ENCODE measurements around the gene ANAPC4.
"Not testable (repeated sequence)": the region's sequence is repeated elsewhere in the genome, so short reads cannot be mapped to it uniquely, and the experiment has no call there.

ANAPC4 gene, protein sequence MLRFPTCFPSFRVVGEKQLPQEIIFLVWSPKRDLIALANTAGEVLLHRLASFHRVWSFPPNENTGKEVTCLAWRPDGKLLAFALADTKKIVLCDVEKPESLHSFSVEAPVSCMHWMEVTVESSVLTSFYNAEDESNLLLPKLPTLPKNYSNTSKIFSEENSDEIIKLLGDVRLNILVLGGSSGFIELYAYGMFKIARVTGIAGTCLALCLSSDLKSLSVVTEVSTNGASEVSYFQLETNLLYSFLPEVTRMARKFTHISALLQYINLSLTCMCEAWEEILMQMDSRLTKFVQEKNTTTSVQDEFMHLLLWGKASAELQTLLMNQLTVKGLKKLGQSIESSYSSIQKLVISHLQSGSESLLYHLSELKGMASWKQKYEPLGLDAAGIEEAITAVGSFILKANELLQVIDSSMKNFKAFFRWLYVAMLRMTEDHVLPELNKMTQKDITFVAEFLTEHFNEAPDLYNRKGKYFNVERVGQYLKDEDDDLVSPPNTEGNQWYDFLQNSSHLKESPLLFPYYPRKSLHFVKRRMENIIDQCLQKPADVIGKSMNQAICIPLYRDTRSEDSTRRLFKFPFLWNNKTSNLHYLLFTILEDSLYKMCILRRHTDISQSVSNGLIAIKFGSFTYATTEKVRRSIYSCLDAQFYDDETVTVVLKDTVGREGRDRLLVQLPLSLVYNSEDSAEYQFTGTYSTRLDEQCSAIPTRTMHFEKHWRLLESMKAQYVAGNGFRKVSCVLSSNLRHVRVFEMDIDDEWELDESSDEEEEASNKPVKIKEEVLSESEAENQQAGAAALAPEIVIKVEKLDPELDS

DNA sequence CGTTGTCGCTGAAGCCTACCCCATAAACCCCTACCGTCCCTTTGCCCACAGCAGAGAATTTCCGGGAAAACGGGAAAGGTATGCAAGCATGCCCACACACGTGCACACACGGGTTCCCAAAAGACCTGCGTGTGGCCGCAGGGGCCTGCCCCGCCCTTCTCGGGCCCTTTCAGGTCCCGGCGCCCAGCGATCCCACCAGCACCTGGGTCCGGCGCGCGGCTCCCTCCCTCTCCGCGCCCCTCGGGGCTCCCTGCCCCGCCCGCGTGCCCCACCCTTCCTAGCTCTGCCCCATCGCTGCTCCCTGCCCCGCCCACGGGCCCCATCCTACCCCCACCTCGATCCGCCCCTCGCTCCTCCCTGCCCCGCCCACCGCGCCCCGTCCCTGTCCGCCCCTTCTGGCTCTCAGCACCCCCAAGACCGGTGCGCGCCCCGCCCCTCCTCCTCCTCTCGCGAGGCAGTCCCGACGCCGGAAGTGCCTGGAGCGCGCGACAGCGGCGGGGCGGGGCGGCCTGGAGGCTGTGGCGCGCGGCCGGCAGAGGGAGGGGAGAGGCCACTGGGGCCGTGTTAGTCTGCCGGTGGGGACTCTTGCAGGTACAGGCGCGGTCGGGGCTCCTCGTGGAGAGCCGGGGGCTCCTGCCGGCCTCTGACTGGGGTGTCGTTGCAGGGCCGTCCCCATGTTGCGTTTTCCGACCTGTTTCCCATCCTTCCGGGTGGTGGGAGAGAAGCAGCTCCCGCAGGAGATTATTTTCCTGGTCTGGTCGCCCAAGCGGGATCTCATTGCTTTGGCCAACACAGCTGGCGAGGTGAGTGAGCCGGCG is at the start of gene ANAPC4:
TSS of gene ANAPC4 (plus strand) at position 510 of the 818 bp plus-strand sequence. CDS start at position 675, 165 bp downstream.
- no peak within 1 kb of the TSS for H3K4me3 Mint-ChIP-seq
- DNase-seq (peak; percentile 93), ATAC-seq (replicated peaks) (peak; percentile 97 to 99)
- no peaks in the 10 kb centered on the region for H3K27me3 Mint-ChIP-seq
- H3K4me1 Mint-ChIP-seq: peaks cover 0 to 5% of the 10 kb centered on the region in 2 donors
- H3K36me3 Mint-ChIP-seq: peaks cover 10 to 18% of the 10 kb centered on the region in 2 donors
- peaks cover 0 to 2% of the 10 kb centered on the region in 2 donors for H3K9me3 Mint-ChIP-seq
- H3K27ac Mint-ChIP-seq: peak within 1 kb of the TSS; percentile 94

DNA sequence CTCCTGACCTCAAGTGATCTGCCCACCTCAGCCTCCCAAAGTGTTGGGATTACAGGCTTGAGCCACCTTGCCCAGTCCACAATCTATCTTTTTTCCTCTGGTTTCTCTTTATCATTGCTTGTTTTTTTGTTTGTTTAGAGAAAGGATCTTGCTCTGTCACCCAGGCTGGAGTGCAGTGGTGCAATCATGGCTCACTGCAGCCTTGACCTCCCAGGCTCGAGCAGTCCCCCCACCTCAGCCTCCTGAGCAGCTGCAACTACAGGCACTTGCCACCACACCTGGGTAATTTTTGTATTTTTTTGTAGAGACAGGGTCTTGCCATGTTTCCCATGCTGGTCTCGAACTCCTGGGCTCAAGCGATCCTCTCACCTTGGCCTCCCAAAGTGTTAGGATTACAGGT is 48.6 kb upstream of the ANAPC4 start:
- ATAC-seq (replicated peaks); DNase-seq; H3K4me3 Mint-ChIP-seq; H3K9me3 Mint-ChIP-seq; H3K27ac Mint-ChIP-seq; H3K27me3 Mint-ChIP-seq: not testable (repeated sequence)
- Mint-ChIP-seq H3K4me1 (peaks cover 10 to 22% of the 10 kb centered on the region in 2 donors), H3K36me3 (peaks cover 8 to 36% of the 10 kb centered on the region in 2 donors)

DNA sequence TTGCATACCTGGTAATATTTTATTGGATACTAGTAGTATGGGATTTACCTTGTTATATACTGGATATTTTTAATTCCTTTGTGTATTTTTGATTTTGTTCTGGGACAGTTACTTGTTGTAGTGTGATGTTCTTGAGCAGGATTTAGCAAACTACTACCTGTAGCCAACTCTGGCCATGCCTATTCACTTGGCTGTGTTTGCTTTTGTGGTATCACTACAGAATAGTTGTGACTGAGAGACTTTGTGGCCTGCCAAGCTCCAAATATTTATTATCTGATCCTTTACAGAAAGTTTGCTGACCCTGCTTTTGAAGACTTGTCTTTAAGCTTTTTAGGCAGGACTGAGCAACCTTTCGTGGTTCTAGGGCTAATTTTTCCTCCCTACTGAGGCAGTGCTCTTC is 46.7 kb upstream of the ANAPC4 start:
- Mint-ChIP-seq H3K4me1 (peaks cover 10 to 22% of the 10 kb centered on the region in 2 donors), H3K27me3 (no peaks in the 10 kb centered on the region), H3K27ac (no peak overlapping the region), H3K4me3 (no peak overlapping the region), H3K9me3 (no peaks in the 10 kb centered on the region), H3K36me3 (peaks cover 10 to 36% of the 10 kb centered on the region in 2 donors)
- ATAC-seq (replicated peaks): no peak
- DNase-seq: no peak

DNA sequence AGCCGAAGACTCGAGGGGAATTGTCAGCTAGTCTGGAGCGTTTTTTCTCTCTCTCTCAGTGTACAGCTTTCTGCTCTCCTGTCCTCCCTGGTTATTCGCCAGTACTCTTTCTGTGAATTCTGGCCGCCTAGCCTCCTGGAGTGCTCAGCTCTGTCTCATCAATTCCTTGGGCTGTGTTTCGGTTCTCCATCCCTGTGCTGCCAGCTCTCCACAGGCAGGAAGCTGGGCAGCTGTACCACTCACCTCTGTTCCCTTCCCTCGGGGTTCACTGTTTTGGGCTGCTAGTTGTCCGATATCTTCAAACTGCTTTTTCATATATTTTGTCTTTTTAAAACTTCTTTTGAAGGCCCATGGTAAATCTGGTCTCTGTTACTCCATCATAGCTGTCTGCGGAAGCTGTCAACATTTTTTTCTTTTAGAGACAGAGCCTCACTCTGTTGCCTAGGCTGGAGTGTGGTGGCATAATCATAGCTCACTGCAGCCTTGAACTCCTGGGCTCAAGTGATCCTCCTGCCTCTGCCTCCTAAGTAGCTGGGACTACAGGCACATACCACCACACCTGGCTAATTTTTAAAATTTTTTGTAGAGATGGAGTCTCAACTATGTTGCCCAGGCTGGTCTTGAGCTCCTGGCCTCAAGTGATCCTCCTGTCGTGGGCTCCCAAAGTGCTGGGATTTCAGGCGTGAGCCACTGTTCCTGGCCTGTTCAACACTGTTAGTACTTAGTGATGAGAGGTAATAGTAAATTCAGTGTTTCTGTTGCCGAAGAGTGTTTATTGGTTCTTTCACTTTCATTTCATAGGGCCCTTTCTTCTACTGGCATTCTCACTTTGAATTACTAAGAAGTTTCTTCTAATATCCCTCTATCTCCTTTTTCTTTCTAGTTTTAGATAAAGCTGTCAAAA is 45.9 kb upstream of the ANAPC4 start:
- Mint-ChIP-seq H3K36me3 (peaks cover 7 to 31% of the 10 kb centered on the region in 2 donors), H3K27ac (peak overlapping the region; percentile 88), H3K9me3 (no peaks in the 10 kb centered on the region), H3K27me3 (no peaks in the 10 kb centered on the region), H3K4me3 (peak overlapping the region; percentile 67 to 77), H3K4me1 (peaks cover 10 to 19% of the 10 kb centered on the region in 2 donors)
- DNase-seq (no peak), ATAC-seq (replicated peaks) (peak; percentile 33 to 45)

DNA sequence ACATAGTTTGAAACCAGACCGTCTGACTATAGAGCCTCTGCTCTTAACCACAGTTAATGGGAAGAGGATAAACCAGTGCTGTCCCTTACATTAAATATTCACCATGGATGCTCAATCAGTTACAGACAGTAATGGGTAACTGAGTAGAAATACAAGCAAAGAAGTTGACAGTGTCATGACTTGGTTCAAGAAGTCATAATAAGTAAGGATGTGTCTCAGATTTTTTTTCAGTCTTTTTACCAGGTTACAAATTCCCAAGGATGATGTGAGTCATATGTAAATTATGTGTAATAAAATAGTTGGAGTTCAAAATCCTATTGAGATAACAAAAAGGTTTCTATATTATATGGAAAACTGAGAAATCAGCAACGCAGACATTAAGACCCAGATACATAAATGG is 33.4 kb upstream of the ANAPC4 start:
- ATAC-seq (replicated peaks) (no peak), DNase-seq (no peak)

DNA sequence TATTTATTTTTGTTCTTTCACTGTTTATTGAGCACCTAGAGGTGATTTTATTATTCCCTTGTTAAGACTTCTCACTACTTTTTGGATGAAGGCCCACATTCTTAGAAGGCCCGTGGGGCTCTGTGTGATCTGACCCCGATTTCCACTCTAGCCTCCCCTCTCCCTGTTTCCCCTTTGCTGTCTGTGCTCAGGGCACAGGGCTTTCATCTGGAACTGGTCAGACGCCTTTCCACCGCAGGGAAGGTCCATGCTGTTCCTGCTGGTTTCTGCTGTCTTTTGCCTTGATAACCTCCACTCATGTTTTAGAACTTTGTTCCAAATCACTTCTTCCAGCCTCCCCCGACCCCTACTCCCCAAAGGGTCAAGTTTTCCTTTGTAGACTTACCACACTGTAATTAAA is 31.3 kb upstream of the ANAPC4 start:
- H3K27ac Mint-ChIP-seq: no peak overlapping the region

More for the DNA sequence above, 33.4 kb upstream of the ANAPC4 start:
- Mint-ChIP-seq H3K9me3 (no peaks in the 10 kb centered on the region), H3K27me3 (no peaks in the 10 kb centered on the region), H3K27ac (no peak overlapping the region), H3K36me3 (peaks cover 4 to 31% of the 10 kb centered on the region in 2 donors), H3K4me1 (peaks cover 4 to 13% of the 10 kb centered on the region in 2 donors), H3K4me3 (no peak overlapping the region)

DNA sequence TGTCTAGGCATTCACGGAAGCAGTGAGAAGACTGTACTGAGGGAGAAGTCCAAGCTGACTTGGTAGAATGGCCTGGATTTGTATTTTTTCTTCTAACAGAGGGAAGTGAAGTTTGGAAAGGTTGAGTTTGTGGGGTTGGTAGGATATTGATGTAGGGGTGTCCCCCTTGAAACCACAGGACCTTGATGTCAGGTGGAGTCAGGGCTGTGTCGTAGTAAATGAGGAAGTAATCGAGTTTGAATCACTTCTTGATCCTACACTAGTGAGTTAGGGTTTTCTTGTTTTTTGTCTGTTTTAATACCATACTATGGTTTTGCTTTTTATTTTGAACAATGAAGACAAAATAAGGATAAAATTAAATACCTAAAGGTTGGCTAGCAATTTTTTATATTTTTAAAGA is 30.1 kb upstream of the ANAPC4 start:
- Mint-ChIP-seq H3K4me3 (no peak overlapping the region), H3K4me1 (peaks cover 4 to 13% of the 10 kb centered on the region in 2 donors), H3K36me3 (peaks cover 0 to 17% of the 10 kb centered on the region in 2 donors), H3K27me3 (no peaks in the 10 kb centered on the region), H3K27ac (no peak overlapping the region), H3K9me3 (no peaks in the 10 kb centered on the region)
- DNase-seq (peak; percentile 9), ATAC-seq (replicated peaks) (peak; percentile 100)

More for the DNA sequence above, 31.3 kb upstream of the ANAPC4 start:
- Mint-ChIP-seq H3K4me3 (no peak overlapping the region), H3K9me3 (no peaks in the 10 kb centered on the region), H3K27me3 (no peaks in the 10 kb centered on the region), H3K4me1 (peaks cover 4 to 13% of the 10 kb centered on the region in 2 donors), H3K36me3 (peaks cover 1 to 22% of the 10 kb centered on the region in 2 donors)
- DNase-seq: no peak
- no peak for ATAC-seq (replicated peaks)

DNA sequence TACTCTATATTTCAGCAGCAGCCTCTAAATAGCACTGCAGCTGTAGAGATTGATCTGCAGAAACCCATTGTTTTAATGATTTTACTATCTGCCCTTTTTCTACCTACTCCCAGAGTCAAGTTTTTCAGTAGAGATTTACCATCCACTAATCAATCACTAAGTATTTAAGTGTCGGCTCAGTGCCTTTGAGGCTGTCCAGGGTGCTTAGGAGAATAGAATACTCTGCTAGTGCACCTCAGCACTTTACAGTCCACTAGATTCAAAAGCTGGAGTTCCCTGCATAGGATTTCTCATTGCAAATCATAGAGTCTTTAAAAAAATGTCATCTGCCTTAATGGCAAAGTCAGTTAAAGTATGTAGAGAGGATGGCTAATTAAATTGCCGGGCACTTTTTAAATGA is 29.6 kb upstream of the ANAPC4 start:
- H3K9me3 Mint-ChIP-seq: no peaks in the 10 kb centered on the region
- no peak overlapping the region for H3K4me3 Mint-ChIP-seq
- DNase-seq: no peak
- peaks cover 4 to 13% of the 10 kb centered on the region in 2 donors for H3K4me1 Mint-ChIP-seq
- peaks cover 4 to 21% of the 10 kb centered on the region in 2 donors for H3K36me3 Mint-ChIP-seq
- H3K27ac Mint-ChIP-seq: no peak overlapping the region
- ATAC-seq (replicated peaks): no peak
- no peaks in the 10 kb centered on the region for H3K27me3 Mint-ChIP-seq

DNA sequence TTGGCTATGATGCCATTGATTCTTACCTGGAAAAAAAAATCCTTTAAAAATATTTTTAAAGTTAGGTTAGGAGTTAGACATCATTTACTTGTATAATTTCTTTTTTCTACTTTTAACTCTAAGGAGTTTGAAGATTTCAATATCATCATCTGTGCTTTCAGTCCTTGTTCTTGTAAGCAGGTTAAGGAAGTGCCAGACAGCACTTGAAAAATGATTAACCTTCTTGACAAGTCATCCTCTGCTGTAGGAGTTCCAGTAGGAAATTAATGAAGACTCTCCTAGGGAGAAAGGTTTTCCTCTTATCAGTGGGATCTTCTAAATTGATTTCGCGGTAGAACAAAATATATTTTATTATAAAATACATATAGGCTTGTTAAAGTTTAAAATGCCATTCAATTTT is 29.1 kb upstream of the ANAPC4 start:
- DNase-seq: no peak

DNA sequence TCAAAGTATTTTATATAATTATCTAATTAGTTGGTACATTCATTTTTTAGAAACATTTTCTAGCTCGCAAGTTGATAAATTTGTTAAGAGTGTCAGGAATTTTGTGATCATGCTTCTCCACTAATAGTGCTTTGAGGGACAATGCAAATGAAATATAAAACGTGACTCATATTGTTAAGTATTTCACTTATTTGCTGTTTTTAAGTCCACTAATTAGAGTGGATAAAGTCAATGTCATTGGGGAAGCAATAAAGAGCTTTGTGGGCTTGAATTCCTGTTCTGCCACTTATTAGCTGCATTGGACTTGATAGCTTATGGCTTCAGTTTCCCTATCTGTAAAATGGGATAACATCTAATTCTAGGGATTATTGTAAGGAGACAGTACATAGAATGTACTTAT is 26.5 kb upstream of the ANAPC4 start:
- Mint-ChIP-seq H3K9me3 (no peaks in the 10 kb centered on the region), H3K36me3 (peaks cover 10 to 21% of the 10 kb centered on the region in 2 donors), H3K4me3 (no peak overlapping the region), H3K27me3 (no peaks in the 10 kb centered on the region), H3K4me1 (peaks cover 4 to 12% of the 10 kb centered on the region in 2 donors), H3K27ac (no peak overlapping the region)
- DNase-seq: no peak
- ATAC-seq (replicated peaks): no peak

More for the DNA sequence above, 29.1 kb upstream of the ANAPC4 start:
- no peak overlapping the region for H3K27ac Mint-ChIP-seq
- no peak for ATAC-seq (replicated peaks)
- no peaks in the 10 kb centered on the region for H3K9me3 Mint-ChIP-seq
- no peak overlapping the region for H3K4me3 Mint-ChIP-seq
- no peaks in the 10 kb centered on the region for H3K27me3 Mint-ChIP-seq
- peaks cover 4 to 13% of the 10 kb centered on the region in 2 donors for H3K4me1 Mint-ChIP-seq
- peaks cover 5 to 21% of the 10 kb centered on the region in 2 donors for H3K36me3 Mint-ChIP-seq

DNA sequence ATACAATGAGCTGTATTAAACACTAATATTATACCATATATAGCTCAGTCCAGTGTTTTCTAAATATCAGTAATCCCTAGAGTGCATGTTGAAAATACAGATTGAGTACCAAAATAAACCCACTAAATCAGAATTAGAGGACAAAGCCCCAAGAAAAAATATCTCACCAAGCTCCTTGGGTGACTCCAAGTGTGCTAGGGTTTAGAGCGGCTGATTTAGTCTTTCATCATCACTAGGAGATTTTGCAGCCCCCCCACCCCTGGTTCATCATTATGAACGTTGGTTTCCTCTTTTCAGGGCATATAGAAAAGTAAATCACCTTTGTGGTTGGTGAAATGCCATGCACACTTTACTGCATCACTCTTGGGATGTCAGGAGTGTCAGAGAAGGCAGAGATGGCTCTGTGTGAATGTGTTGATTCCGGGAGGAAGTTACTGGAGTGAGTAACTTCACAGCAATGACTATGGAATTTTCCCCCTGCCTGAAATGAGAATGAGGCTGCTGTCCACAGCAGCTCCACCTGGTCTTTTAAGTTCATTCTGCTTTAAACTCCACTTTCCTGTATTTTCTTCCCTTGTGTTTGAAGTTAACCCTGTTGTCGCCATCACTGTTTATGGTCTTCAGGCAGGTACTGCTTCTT is 25.2 kb upstream of the ANAPC4 start:
- Mint-ChIP-seq H3K4me3 (no peak overlapping the region), H3K9me3 (no peaks in the 10 kb centered on the region), H3K36me3 (peaks cover 13 to 16% of the 10 kb centered on the region in 2 donors), H3K27me3 (no peaks in the 10 kb centered on the region), H3K27ac (no peak overlapping the region), H3K4me1 (peaks cover under 1 to 2% of the 10 kb centered on the region in 2 donors)
- no peak for DNase-seq
- no peak for ATAC-seq (replicated peaks)

DNA sequence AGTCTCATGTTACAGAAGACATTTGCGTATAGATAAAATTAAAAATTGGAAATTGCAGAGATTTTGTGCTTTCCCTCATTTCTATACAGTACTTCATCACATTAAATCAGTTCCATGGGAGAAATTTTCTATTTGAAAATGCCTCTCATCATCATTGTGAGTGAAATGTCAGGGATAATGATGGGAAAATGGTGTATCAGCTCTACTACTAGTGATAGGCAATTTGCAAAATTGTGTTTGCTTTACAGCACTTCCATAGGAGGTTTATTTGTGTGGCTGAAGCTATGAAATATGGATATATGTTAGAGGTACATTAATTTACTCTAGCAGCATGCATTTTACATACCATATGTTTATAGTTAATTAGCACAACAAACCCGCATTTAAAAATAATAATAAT is 21.0 kb upstream of the ANAPC4 start:
- Mint-ChIP-seq H3K9me3 (peaks cover 0 to 4% of the 10 kb centered on the region in 2 donors), H3K4me3 (no peak overlapping the region), H3K36me3 (peaks cover 32 to 35% of the 10 kb centered on the region in 2 donors), H3K4me1 (no peaks in the 10 kb centered on the region), H3K27me3 (no peaks in the 10 kb centered on the region), H3K27ac (no peak overlapping the region)
- DNase-seq (no peak), ATAC-seq (replicated peaks) (no peak)

Data from stimulated activated naive B cell treated with anti-CD40 and anti-IgM and Interleukin-4, amounts not matched to agents 10 μg/mL and 1 μg/mL and 100 μg/mL, for 72 hours (primary cell).